CD4-positive, alpha-beta memory T cell (primary cell): ENCODE measurements around the gene ZSCAN12. TPM values are rescaled to one million over a fixed set of nuclear protein-coding genes. Genes with fewer than 3 reads are reported as not detected.

Source experiments
- CTCF ChIA-PET: fragments of 350-600 bp; sonication (Branson Sonifier 250); formaldehyde crosslinking; loops from one replicate; lab custom pipeline; 2021; ENCODE audit warnings: inconsistent platforms; ENCODE audit not compliant: partially characterized antibody; lab: Charles Lee
- POLR2A ChIA-PET: fragments of 350-600 bp; sonication (Branson Sonifier 250); formaldehyde crosslinking; loops from one replicate; lab custom pipeline; 2021; ENCODE audit not compliant: partially characterized antibody; lab: Charles Lee
- DNase-seq, 5 donors: peaks; one replicate each; pipeline versions ENCODE4 v3.0.0 to v3.0.0-alpha.2; 2020 to 2022; ENCODE audit warnings: mixed read lengths in 1 of 5
- H3K27ac ChIP-seq: one replicate; pipeline ENCODE4 v1.7.0; 2013; ENCODE audit warnings: low read depth, low read length
- H3K27me3 ChIP-seq: 2 replicates; pipeline ENCODE4 v1.7.0; 2013; ENCODE audit warnings: mild to moderate bottlenecking, low read length, moderate library complexity; ENCODE audit not compliant: insufficient read depth
- H3K36me3 ChIP-seq: 2 replicates; pipeline ENCODE4 v1.7.0; 2013; ENCODE audit warnings: mild to moderate bottlenecking, low read length, moderate library complexity; ENCODE audit not compliant: insufficient read depth
- H3K4me1 ChIP-seq: 2 replicates; pipeline ENCODE4 v1.7.0; 2013; ENCODE audit warnings: mild to moderate bottlenecking, low read length, moderate library complexity; ENCODE audit not compliant: insufficient read depth
- H3K4me3 ChIP-seq, 2 donors: one replicate each; pipeline ENCODE4 v1.7.0; 2013; ENCODE audit warnings: low read length in 2 of 2, mild to moderate bottlenecking in 1 of 2
- H3K9me3 ChIP-seq, 2 donors: one replicate each; pipeline ENCODE4 v1.7.0; 2013; ENCODE audit warnings: low read length in 2 of 2, control low read depth in 1 of 2; ENCODE audit not compliant: control insufficient read depth in 1 of 2
- H3K27ac Mint-ChIP-seq, 7 donors: one replicate each; pipeline ENCODE4 v1.8.0; 2020 to 2021; ENCODE audit warnings: mixed read lengths in 7 of 7, mild to moderate bottlenecking in 6 of 7, inconsistent platforms in 3 of 7, moderate library complexity in 3 of 7
- H3K27me3 Mint-ChIP-seq, 2 donors: one replicate each; pipeline ENCODE4 v1.8.0; 2020 to 2021; ENCODE audit warnings: mixed read lengths in 2 of 2
- H3K36me3 Mint-ChIP-seq, 2 donors: one replicate each; pipeline ENCODE4 v1.8.0; 2020 to 2021; ENCODE audit warnings: mixed read lengths in 2 of 2, inconsistent platforms in 1 of 2, mild to moderate bottlenecking in 1 of 2
- H3K4me1 Mint-ChIP-seq, 4 donors: one replicate each; pipeline ENCODE4 v1.8.0; 2020 to 2021; ENCODE audit warnings: mixed read lengths in 4 of 4, mild to moderate bottlenecking in 1 of 4
- H3K4me3 Mint-ChIP-seq, 8 donors: one replicate each; pipeline ENCODE4 v1.8.0; 2020 to 2021; ENCODE audit warnings: mixed read lengths in 8 of 8, mild to moderate bottlenecking in 7 of 8, moderate library complexity in 6 of 8, inconsistent platforms in 3 of 8
- H3K9me3 Mint-ChIP-seq, 8 donors: one replicate each; pipeline ENCODE4 v1.8.0; 2020 to 2021; ENCODE audit warnings: mixed read lengths in 8 of 8, mild to moderate bottlenecking in 5 of 8, inconsistent platforms in 3 of 8, moderate library complexity in 1 of 8
- intact Hi-C: fragments of 100-400 bp; cut with micrococcal nuclease; formaldehyde crosslinking; loops from one replicate; pipeline ENCODE4 v1.15.1; 2023
- polyA plus RNA-seq, 2 donors: library from polyadenylated mRNA; unstranded; fragments of 300-500 nt; fragmentation: Illumina TruSeq; gene quantifications; one replicate each; pipeline ENCODE4 v1.2.3, GENCODE V29; 2021
- total RNA-seq, 2 experiments: library from RNA; stranded (reverse); gene quantifications; one replicate each; pipeline ENCODE4 v1.2.3, GENCODE V29; 2021

ZSCAN12 gene
- total and polyA plus RNA-seq, 4 experiments from 2014 or later = 0.70 to 8.3 (median 4.7) TPM

DNA sequence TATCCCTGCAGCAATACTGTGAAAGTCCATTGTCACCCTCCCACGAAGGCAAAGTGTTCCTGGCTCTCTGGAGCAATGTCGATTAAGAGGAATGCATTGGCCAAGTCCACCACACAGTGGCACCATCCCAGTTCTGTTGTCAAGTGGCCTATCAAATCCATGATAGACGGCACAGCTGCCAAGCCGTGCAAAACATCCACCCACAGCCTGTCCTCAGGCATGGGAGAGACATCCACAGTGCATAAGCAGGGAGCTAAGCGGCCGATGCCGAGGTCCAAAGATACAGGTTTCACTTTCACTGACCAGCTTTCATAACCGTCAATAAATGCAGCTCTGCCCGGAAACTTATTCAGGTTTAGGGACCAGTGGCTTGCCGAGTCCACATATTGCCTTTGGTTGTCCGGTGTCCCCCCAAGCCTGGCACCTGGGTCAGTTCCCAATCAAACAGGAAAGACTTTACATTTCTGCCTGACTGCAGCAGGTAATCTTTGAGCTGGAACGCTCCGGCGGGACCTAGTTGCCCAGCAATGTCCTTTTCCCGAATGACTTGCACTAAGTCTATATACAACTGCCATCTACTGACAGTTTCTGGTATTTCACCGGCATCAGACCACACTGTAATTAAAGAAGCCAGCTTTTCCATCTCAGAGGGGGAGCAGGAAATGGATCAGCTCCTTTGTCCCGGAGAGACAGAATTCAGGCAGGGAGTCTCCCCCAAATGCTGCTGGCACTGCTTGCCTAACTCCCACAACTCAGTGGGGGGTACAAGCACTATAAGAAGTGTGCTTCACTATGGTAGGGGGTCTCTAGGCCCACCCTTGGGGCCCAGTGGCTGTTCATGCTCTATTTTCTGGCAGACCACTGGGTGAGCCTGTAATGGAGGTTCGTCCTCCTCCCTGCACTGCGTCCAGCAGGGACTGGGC is 43.5 kb downstream of the ZSCAN12 start:
- peak overlapping the region; percentile 43 to 70 for H3K4me3 ChIP-seq
- no peaks in the 10 kb centered on the region for H3K9me3 Mint-ChIP-seq
- CTCF ChIA-PET = interaction anchor here (0.5 to 4.3 kb wide), 42 partner anchors 8 to 1229 kb away, joined by 3 to 44 read pairs (median 5); partner anchors contain the start of genes PGBD1, ZKSCAN4, ZKSCAN8 and ZSCAN26

GRCh38 chr6:28354688-28355554 is 44.6 kb downstream of the ZSCAN12 start:
- no peaks in the 10 kb centered on the region for H3K9me3 ChIP-seq
- peaks cover 30% of the 10 kb centered on the region for H3K4me1 ChIP-seq
- Mint-ChIP-seq H3K4me1 (peaks cover 25 to 40% (median 33%) of the 10 kb centered on the region in 4 donors), H3K27ac (peak overlapping the region in 3 of 7 donors; percentile 2 to 82 (median 40)), H3K27me3 (no peaks in the 10 kb centered on the region), H3K36me3 (peaks cover 1 to 3% of the 10 kb centered on the region in 2 donors), H3K9me3 (peaks cover 0 to under 1% (median 0%) of the 10 kb centered on the region in 8 donors), H3K4me3 (peak overlapping the region; percentile 86 to 95 (median 91))
- H3K36me3 ChIP-seq = no peaks in the 10 kb centered on the region
- H3K27me3 ChIP-seq = no peaks in the 10 kb centered on the region
- ChIA-PET CTCF (interaction anchor here (1.0 to 4.3 kb wide), 20 partner anchors 10 to 1192 kb away, joined by 3 to 44 read pairs (median 7); partner anchors contain the start of genes PGBD1, ZKSCAN4, ZKSCAN8 and ZSCAN26), POLR2A (interaction anchor here (1.1 to 1.7 kb wide), 6 partner anchors 14 to 218 kb away, joined by 3 to 17 read pairs (median 6); partner anchors contain the start of genes ZKSCAN8, ZSCAN26 and ZSCAN31)
- H3K4me3 ChIP-seq = no peak overlapping the region
- H3K27ac ChIP-seq = no peak overlapping the region
- DNase-seq = no peak
- intact Hi-C loops = loop anchor here (10.0 kb wide), 1 partner anchor 580 kb away; no protein-coding TSS in a partner anchor

More for the DNA sequence above, 43.5 kb downstream of the ZSCAN12 start:
- H3K27me3 ChIP-seq = no peaks in the 10 kb centered on the region
- H3K9me3 ChIP-seq = no peaks in the 10 kb centered on the region
- Mint-ChIP-seq H3K27ac (peak overlapping the region in 6 of 7 donors; percentile 40 to 91 (median 88)), H3K4me3 (peak overlapping the region; percentile 86 to 95 (median 91)), H3K36me3 (peaks cover 3 to 6% of the 10 kb centered on the region in 2 donors), H3K27me3 (no peaks in the 10 kb centered on the region), H3K4me1 (peaks cover 17 to 29% (median 25%) of the 10 kb centered on the region in 4 donors)
- POLR2A ChIA-PET = interaction anchor here (0.9 to 1.7 kb wide), 10 partner anchors 15 to 548 kb away, joined by 3 to 17 read pairs (median 5); partner anchors contain the start of genes NKAPL, ZKSCAN4, ZKSCAN8 and ZSCAN16
- peaks cover 21% of the 10 kb centered on the region for H3K4me1 ChIP-seq
- peak; percentile 59 to 68 (median 66) for DNase-seq
- H3K27ac ChIP-seq = peak overlapping the region; percentile 50
- intact Hi-C loops = loop anchor here (1.0 to 10.0 kb wide), 6 partner anchors 222 to 1194 kb away; partner anchors contain the start of gene ZNF165
- H3K36me3 ChIP-seq = no peaks in the 10 kb centered on the region

- peak overlapping the region in 1 of 8 donors; percentile 12 for H3K4me3 Mint-ChIP-seq
- Histone ChIP-seq H3K4me1 (peaks cover 34% of the 10 kb centered on the region), H3K9me3 (no peaks in the 10 kb centered on the region), H3K27ac (no peak overlapping the region), H3K36me3 (no peaks in the 10 kb centered on the region), H3K27me3 (no peaks in the 10 kb centered on the region), H3K4me3 (no peak overlapping the region)
- ChIA-PET CTCF (interaction anchor here (1.6 to 4.3 kb wide), 4 partner anchors 11 to 217 kb away, joined by 4 to 44 read pairs (median 25); partner anchors contain the start of genes ZKSCAN8 and ZSCAN26), POLR2A (interaction anchor here (1.1 to 1.2 kb wide), 2 partner anchors 102 to 213 kb away, joined by 3 to 4 read pairs; partner anchors contain the start of genes ZKSCAN4 and ZKSCAN8)
- H3K27me3 Mint-ChIP-seq = no peaks in the 10 kb centered on the region
- H3K4me1 Mint-ChIP-seq = peaks cover 31 to 46% (median 39%) of the 10 kb centered on the region in 4 donors
- H3K36me3 Mint-ChIP-seq = peaks cover 3 to 4% of the 10 kb centered on the region in 2 donors
- H3K27ac Mint-ChIP-seq = peak overlapping the region in 4 of 7 donors; percentile 1 to 70 (median 33)
- DNase-seq = no peak
- peaks cover 0 to 2% (median 0%) of the 10 kb centered on the region in 8 donors for H3K9me3 Mint-ChIP-seq
- intact Hi-C loops = loop anchor here (10.0 kb wide), 1 partner anchor 579 kb away; no protein-coding TSS in a partner anchor
These were observed 45.4 kb downstream of the ZSCAN12 start for GRCh38 chr6:28353981-28354676.

DNA sequence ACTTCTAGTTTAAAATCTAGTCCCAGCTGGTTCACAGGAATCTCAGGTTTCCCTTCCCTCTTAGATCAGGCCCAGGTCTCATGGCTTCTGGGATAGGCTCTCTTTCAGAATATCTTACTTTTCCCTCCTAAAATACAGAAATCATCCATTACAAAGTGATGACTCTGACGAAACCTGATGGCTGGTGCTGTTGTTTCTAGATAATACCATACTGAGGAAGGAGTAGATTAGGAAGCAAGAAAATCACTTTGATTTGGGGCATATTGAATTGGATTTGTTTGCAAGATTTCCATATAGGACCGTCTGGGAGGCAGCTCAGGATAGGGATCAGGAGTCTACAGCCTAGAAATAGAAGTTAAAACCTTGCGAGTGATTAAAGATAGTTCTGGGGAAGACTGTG is 46.2 kb downstream of the ZSCAN12 start:
- no peaks in the 10 kb centered on the region for H3K36me3 ChIP-seq
- POLR2A ChIA-PET = interaction anchor here (1.2 kb wide), 1 partner anchor 101 kb away, joined by 3 read pairs; the partner anchor contains the start of gene ZKSCAN4
- H3K4me3 ChIP-seq = no peak overlapping the region
- Mint-ChIP-seq H3K9me3 (peaks cover 0 to 2% (median 0%) of the 10 kb centered on the region in 8 donors), H3K27me3 (no peaks in the 10 kb centered on the region), H3K4me1 (peaks cover 31 to 46% (median 39%) of the 10 kb centered on the region in 4 donors), H3K36me3 (peaks cover 3 to 4% of the 10 kb centered on the region in 2 donors), H3K4me3 (no peak overlapping the region), H3K27ac (peak overlapping the region in 1 of 7 donors; percentile 70)
- H3K9me3 ChIP-seq = no peaks in the 10 kb centered on the region
- DNase-seq = no peak
- H3K4me1 ChIP-seq = peaks cover 34% of the 10 kb centered on the region
- intact Hi-C loops = loop anchor here (10.0 kb wide), 1 partner anchor 579 kb away; no protein-coding TSS in a partner anchor
- H3K27me3 ChIP-seq = no peaks in the 10 kb centered on the region
- CTCF ChIA-PET = interaction anchor here (3.9 to 4.3 kb wide), 2 partner anchors 86 to 216 kb away, joined by 19 to 31 read pairs; partner anchors contain the start of gene ZSCAN26
- no peak overlapping the region for H3K27ac ChIP-seq

GRCh38 chr6:28351493-28351925 is 48.0 kb downstream of the ZSCAN12 start:
- Mint-ChIP-seq H3K4me3 (peak overlapping the region in 7 of 8 donors; percentile 7 to 100 (median 70)), H3K27me3 (peaks cover 0 to 5% of the 10 kb centered on the region in 2 donors), H3K36me3 (peaks cover 3 to 4% of the 10 kb centered on the region in 2 donors), H3K9me3 (peaks cover 0 to 2% (median 0%) of the 10 kb centered on the region in 8 donors), H3K4me1 (peaks cover 31 to 46% (median 39%) of the 10 kb centered on the region in 4 donors), H3K27ac (peak overlapping the region in 1 of 7 donors; percentile 19)
- Histone ChIP-seq H3K4me3 (no peak overlapping the region), H3K9me3 (no peaks in the 10 kb centered on the region), H3K27ac (no peak overlapping the region), H3K27me3 (no peaks in the 10 kb centered on the region), H3K36me3 (no peaks in the 10 kb centered on the region), H3K4me1 (peaks cover 33% of the 10 kb centered on the region)
- intact Hi-C loops = loop anchor here (10.0 kb wide), 1 partner anchor 577 kb away; no protein-coding TSS in a partner anchor
- DNase-seq = no peak
- POLR2A ChIA-PET = interaction anchor here (0.8 to 2.2 kb wide), 4 partner anchors 11 to 1272 kb away, joined by 3 to 7 read pairs (median 3); partner anchors contain the start of gene ZKSCAN4
- CTCF ChIA-PET = interaction anchor here (1.0 kb wide), 1 partner anchor 83 kb away, joined by 3 read pairs; no protein-coding TSS in a partner anchor
